Osteoblast (primary cell): ENCODE data around the gene PLCXD3. TPM values are rescaled to one million over a fixed set of nuclear protein-coding genes. Genes with fewer than 3 reads are reported as not detected.

ENCODE experiments used
- DNase-seq: peaks from one replicate; pipeline ENCODE4 v3.0.0; 2011; ENCODE audit warnings: low spot score, mixed read lengths; ENCODE audit not compliant: insufficient read length; ENCODE audit errors: missing footprints
- H2AFZ ChIP-seq: 2 replicates; pipeline ENCODE4 v1.6.0; 2011; ENCODE audit warnings: mild to moderate bottlenecking, low read length
- H3K27ac ChIP-seq: 2 replicates; pipeline ENCODE4 v1.5.1; 2011; ENCODE audit warnings: mild to moderate bottlenecking, low read depth, low read length, moderate library complexity
- H3K27me3 ChIP-seq: 2 replicates; pipeline ENCODE4 v1.6.0; 2012; ENCODE audit warnings: mild to moderate bottlenecking, control low read depth, inconsistent platforms, low read length, moderate library complexity; ENCODE audit not compliant: insufficient read depth
- H3K36me3 ChIP-seq: 2 replicates; pipeline ENCODE4 v1.5.1; 2011; ENCODE audit warnings: mild to moderate bottlenecking, low read length, control low read depth, moderate library complexity; ENCODE audit not compliant: insufficient read depth
- H3K4me1 ChIP-seq: 2 replicates; pipeline ENCODE4 v1.5.1; 2011; ENCODE audit warnings: mild to moderate bottlenecking, low read length, control low read depth, moderate library complexity; ENCODE audit not compliant: insufficient read depth
- H3K4me2 ChIP-seq: 2 replicates; pipeline ENCODE4 v1.6.0; 2011; ENCODE audit warnings: mild to moderate bottlenecking, low read length; ENCODE audit not compliant: insufficient read depth
- H3K4me3 ChIP-seq: fragments of 200-600 bp; sonication (generic); 3 replicates; pipeline ENCODE4 v1.5.1; 2012; ENCODE audit warnings: mild to moderate bottlenecking, low read length, inconsistent platforms; ENCODE audit not compliant: insufficient read depth
- H3K79me2 ChIP-seq: 2 replicates; pipeline ENCODE4 v1.6.0; 2012; ENCODE audit warnings: mild to moderate bottlenecking, low read length, control low read depth, inconsistent platforms; ENCODE audit not compliant: insufficient read depth
- H3K9me3 ChIP-seq: 2 replicates; pipeline ENCODE4 v1.5.1; 2011; ENCODE audit warnings: low read depth, low read length, control low read depth
- H4K20me1 ChIP-seq: 2 replicates; pipeline ENCODE4 v1.6.0; 2012; ENCODE audit warnings: mild to moderate bottlenecking, low read length, control low read depth; ENCODE audit not compliant: insufficient read depth
- CTCF ChIP-seq: IDR thresholded peaks from 2 replicates; pipeline ENCODE4 v1.5.1; 2011; ENCODE audit warnings: mild to moderate bottlenecking, low read depth, low read length, moderate library complexity; ENCODE audit errors: extremely low read depth
- total RNA-seq: library from RNA; depleted of rRNA; stranded (reverse); fragments of >200 nt; gene quantifications from 2 replicates; pipeline ENCODE4 v1.2.3, GENCODE V29; 2012

Gene PLCXD3
- total RNA-seq, 1 donor, result 0.36 TPM

GRCh38 chr5:41373230-41373629, 137.2 kb downstream of the PLCXD3 start:
- no peaks in the 10 kb centered on the region for H3K9me3 ChIP-seq
- DNase-seq, result no peak
- no peaks in the 10 kb centered on the region for H3K27me3 ChIP-seq
- no peak overlapping the region for H3K4me3 ChIP-seq
- no peak for TF ChIP-seq CTCF
- no peaks in the 10 kb centered on the region for H3K36me3 ChIP-seq
- H3K79me2 ChIP-seq, result no peaks in the 10 kb centered on the region
- H3K4me1 ChIP-seq, result no peaks in the 10 kb centered on the region
- H2AFZ ChIP-seq, result no peak overlapping the region
- H4K20me1 ChIP-seq, result no peaks in the 10 kb centered on the region
- H3K27ac ChIP-seq, result no peak overlapping the region
- no peak overlapping the region for H3K4me2 ChIP-seq

GRCh38 chr5:41371738-41372137, 138.7 kb downstream of the PLCXD3 start:
- H3K9me3 ChIP-seq, result no peaks in the 10 kb centered on the region
- no peak overlapping the region for H3K4me2 ChIP-seq
- no peaks in the 10 kb centered on the region for H3K36me3 ChIP-seq
- no peaks in the 10 kb centered on the region for H3K79me2 ChIP-seq
- no peak for TF ChIP-seq CTCF
- no peaks in the 10 kb centered on the region for H3K4me1 ChIP-seq
- H4K20me1 ChIP-seq, result no peaks in the 10 kb centered on the region
- DNase-seq, result no peak
- no peak overlapping the region for H3K4me3 ChIP-seq
- no peak overlapping the region for H2AFZ ChIP-seq
- H3K27ac ChIP-seq, result no peak overlapping the region
- no peaks in the 10 kb centered on the region for H3K27me3 ChIP-seq

DNA sequence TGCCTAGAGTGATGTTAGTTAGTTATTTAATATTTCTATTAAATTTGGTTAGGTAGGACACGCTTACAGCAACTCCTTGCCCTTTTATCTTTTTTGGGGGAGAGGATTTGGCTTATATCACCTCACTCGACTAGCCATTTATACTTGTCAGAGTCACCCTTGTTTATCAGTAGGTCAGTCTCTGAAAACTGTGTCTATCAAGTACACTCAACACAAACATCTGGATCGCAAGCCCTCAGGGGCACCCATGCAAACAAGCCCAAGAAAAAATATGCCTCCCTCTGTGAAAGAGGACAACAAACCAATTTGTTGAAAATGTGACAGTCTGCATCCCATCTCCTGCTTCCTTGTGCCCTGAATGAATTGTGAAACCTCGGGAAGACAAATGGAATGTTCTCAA, 139.9 kb downstream of the PLCXD3 start:
- no peaks in the 10 kb centered on the region for H3K9me3 ChIP-seq
- H3K79me2 ChIP-seq, result no peaks in the 10 kb centered on the region
- H4K20me1 ChIP-seq, result no peaks in the 10 kb centered on the region
- H3K4me3 ChIP-seq, result no peak overlapping the region
- H3K27me3 ChIP-seq, result no peaks in the 10 kb centered on the region
- H3K36me3 ChIP-seq, result no peaks in the 10 kb centered on the region
- H2AFZ ChIP-seq, result no peak overlapping the region
- H3K27ac ChIP-seq, result no peak overlapping the region
- DNase-seq, result peak; percentile 21
- H3K4me1 ChIP-seq, result no peaks in the 10 kb centered on the region
- no peak overlapping the region for H3K4me2 ChIP-seq
- TF ChIP-seq CTCF, result no peak

GRCh38 chr5:41369799-41370198, 140.6 kb downstream of the PLCXD3 start:
- Histone ChIP-seq H3K36me3 (no peaks in the 10 kb centered on the region), H3K27ac (no peak overlapping the region), H3K27me3 (no peaks in the 10 kb centered on the region), H3K4me2 (no peak overlapping the region), H3K9me3 (no peaks in the 10 kb centered on the region), H3K4me1 (no peaks in the 10 kb centered on the region), H2AFZ (no peak overlapping the region), H4K20me1 (no peaks in the 10 kb centered on the region), H3K79me2 (no peaks in the 10 kb centered on the region), H3K4me3 (no peak overlapping the region)
- DNase-seq, result no peak
- no peak for TF ChIP-seq CTCF
